Measurements from ENCODE around the gene SNN.

SNN gene

DNA sequence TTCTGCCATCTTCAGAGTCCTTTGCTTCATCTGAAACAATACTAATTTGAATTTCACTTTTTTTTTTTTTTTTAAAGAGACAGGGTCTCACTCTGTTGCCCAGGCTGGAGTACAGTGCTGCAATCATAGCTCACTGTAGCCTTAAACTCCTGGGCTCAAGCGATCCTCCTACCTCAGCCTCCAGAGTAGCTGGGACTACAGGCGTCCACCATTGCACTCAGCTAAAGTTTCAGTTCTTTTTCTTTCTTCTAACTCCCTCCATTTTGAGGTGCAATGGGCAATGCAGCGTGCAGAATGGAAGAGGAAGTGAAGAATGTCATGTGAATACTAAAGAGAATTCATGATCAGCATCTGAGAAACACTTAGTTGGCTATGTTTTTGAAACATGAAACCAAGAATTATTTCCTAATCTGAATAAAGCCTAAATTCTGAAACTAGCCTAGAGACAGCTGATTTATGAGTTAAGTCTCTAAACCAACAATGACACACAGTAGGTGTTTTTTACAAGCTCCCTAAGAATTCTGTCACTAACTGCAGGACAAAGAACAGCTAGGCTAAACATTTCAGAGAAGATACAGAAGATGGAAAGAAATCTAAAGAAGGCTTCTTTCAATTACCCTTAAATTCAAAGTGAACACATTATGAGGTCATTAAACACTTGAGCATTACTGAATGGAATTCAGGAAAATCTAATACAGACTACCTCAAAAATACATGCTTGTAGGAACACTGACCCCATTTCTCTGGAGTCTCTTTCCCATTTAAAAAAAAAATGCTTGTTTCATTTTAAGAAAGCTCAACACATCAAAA, 21.0 kb downstream of the SNN start:
- Histone ChIP-seq H3K4me3 (replicated peaks; ENCODE audit: insufficient read depth, low read length) (no peak overlapping the region), H3K27ac (replicated peaks) (peak overlapping the region; percentile 39), H3K27me3 (ENCODE audit: insufficient read depth, poor library complexity, severe bottlenecking) (no peaks in the 10 kb centered on the region)
- no peak for TF ChIP-seq GABPA (IDR thresholded peaks at IDR 0.05; ENCODE audit: low read depth)
- TF ChIP-seq SPI1 (IDR thresholded peaks at IDR 0.05; ENCODE audit: borderline replicate concordance, low read depth), result peak; percentile 89
- DNase-seq (ENCODE audit: low read depth in 1 of 2, low spot score in 1 of 2), result peak in 1 of 2 experiments; percentile 31

GRCh38 chr16:11691235-11691634, 23.0 kb downstream of the SNN start:
- TF ChIP-seq POLR2AphosphoS5 (IDR thresholded peaks at IDR 0.05; ENCODE audit: low read depth) (no peak), SPI1 (IDR thresholded peaks at IDR 0.05; ENCODE audit: borderline replicate concordance, low read depth) (no peak), GABPA (IDR thresholded peaks at IDR 0.05; ENCODE audit: low read depth) (no peak)
- TF ChIP-seq, protein P1, sequence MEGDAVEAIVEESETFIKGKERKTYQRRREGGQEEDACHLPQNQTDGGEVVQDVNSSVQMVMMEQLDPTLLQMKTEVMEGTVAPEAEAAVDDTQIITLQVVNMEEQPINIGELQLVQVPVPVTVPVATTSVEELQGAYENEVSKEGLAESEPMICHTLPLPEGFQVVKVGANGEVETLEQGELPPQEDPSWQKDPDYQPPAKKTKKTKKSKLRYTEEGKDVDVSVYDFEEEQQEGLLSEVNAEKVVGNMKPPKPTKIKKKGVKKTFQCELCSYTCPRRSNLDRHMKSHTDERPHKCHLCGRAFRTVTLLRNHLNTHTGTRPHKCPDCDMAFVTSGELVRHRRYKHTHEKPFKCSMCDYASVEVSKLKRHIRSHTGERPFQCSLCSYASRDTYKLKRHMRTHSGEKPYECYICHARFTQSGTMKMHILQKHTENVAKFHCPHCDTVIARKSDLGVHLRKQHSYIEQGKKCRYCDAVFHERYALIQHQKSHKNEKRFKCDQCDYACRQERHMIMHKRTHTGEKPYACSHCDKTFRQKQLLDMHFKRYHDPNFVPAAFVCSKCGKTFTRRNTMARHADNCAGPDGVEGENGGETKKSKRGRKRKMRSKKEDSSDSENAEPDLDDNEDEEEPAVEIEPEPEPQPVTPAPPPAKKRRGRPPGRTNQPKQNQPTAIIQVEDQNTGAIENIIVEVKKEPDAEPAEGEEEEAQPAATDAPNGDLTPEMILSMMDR (IDR thresholded peaks at IDR 0.05; ENCODE audit: insufficient read depth, low read length), result no peak
- TF ChIP-seq, protein P2, sequence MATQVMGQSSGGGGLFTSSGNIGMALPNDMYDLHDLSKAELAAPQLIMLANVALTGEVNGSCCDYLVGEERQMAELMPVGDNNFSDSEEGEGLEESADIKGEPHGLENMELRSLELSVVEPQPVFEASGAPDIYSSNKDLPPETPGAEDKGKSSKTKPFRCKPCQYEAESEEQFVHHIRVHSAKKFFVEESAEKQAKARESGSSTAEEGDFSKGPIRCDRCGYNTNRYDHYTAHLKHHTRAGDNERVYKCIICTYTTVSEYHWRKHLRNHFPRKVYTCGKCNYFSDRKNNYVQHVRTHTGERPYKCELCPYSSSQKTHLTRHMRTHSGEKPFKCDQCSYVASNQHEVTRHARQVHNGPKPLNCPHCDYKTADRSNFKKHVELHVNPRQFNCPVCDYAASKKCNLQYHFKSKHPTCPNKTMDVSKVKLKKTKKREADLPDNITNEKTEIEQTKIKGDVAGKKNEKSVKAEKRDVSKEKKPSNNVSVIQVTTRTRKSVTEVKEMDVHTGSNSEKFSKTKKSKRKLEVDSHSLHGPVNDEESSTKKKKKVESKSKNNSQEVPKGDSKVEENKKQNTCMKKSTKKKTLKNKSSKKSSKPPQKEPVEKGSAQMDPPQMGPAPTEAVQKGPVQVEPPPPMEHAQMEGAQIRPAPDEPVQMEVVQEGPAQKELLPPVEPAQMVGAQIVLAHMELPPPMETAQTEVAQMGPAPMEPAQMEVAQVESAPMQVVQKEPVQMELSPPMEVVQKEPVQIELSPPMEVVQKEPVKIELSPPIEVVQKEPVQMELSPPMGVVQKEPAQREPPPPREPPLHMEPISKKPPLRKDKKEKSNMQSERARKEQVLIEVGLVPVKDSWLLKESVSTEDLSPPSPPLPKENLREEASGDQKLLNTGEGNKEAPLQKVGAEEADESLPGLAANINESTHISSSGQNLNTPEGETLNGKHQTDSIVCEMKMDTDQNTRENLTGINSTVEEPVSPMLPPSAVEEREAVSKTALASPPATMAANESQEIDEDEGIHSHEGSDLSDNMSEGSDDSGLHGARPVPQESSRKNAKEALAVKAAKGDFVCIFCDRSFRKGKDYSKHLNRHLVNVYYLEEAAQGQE (IDR thresholded peaks at IDR 0.05; ENCODE audit: insufficient replicate concordance, low read depth), result no peak

GRCh38 chr16:11691771-11692170, 23.5 kb downstream of the SNN start:
- no peak overlapping the region for H3K4me3 ChIP-seq (replicated peaks; ENCODE audit: insufficient read depth, low read length)
- no peak overlapping the region for H3K27ac ChIP-seq (replicated peaks)
- H3K27me3 ChIP-seq (ENCODE audit: insufficient read depth, poor library complexity, severe bottlenecking), result no peaks in the 10 kb centered on the region
- no peak for TF ChIP-seq SPI1 (IDR thresholded peaks at IDR 0.05; ENCODE audit: borderline replicate concordance, low read depth)
- TF ChIP-seq, protein P1 (IDR thresholded peaks at IDR 0.05; ENCODE audit: insufficient read depth, low read length), result no peak
- no peak for TF ChIP-seq POLR2AphosphoS5 (IDR thresholded peaks at IDR 0.05; ENCODE audit: low read depth)
- TF ChIP-seq GABPA (IDR thresholded peaks at IDR 0.05; ENCODE audit: low read depth), result no peak
- TF ChIP-seq, protein P2 (IDR thresholded peaks at IDR 0.05; ENCODE audit: insufficient replicate concordance, low read depth), result no peak
- no peak for DNase-seq (ENCODE audit: low read depth in 1 of 2, low spot score in 1 of 2)

More at GRCh38 chr16:11691235-11691634, 23.0 kb downstream of the SNN start:
- Histone ChIP-seq H3K27ac (replicated peaks) (no peak overlapping the region), H3K4me3 (replicated peaks; ENCODE audit: insufficient read depth, low read length) (no peak overlapping the region), H3K27me3 (ENCODE audit: insufficient read depth, poor library complexity, severe bottlenecking) (no peaks in the 10 kb centered on the region)
- no peak for DNase-seq (ENCODE audit: low read depth in 1 of 2, low spot score in 1 of 2)

DNA sequence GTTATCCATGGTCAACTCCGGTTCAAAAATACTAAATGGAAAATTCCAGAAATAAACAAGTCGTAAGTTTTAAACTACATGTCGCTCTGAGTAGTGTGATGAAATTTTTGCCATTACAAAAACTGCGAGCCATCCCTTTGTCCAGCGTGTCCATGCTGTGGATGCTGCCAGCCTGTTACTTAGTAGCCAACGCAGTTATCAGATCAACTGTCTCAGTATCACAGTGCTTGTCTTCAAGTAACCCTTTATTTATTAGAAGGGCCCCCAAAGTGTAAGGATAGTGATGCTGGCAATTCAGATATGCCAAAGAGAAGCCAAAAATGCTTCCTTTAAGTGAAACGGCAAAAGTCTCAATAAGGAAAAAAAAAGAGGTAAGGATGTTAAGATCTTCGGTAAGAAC, 23.9 kb downstream of the SNN start:
- H3K4me3 ChIP-seq (replicated peaks; ENCODE audit: insufficient read depth, low read length), result no peak overlapping the region
- TF ChIP-seq, protein P2 (IDR thresholded peaks at IDR 0.05; ENCODE audit: insufficient replicate concordance, low read depth), result no peak
- TF ChIP-seq SPI1 (IDR thresholded peaks at IDR 0.05; ENCODE audit: borderline replicate concordance, low read depth) (no peak), POLR2AphosphoS5 (IDR thresholded peaks at IDR 0.05; ENCODE audit: low read depth) (no peak), GABPA (IDR thresholded peaks at IDR 0.05; ENCODE audit: low read depth) (no peak)
- TF ChIP-seq, protein P1 (IDR thresholded peaks at IDR 0.05; ENCODE audit: insufficient read depth, low read length), result no peak
- H3K27ac ChIP-seq (replicated peaks), result no peak overlapping the region
- no peaks in the 10 kb centered on the region for H3K27me3 ChIP-seq (ENCODE audit: insufficient read depth, poor library complexity, severe bottlenecking)
- DNase-seq (ENCODE audit: low read depth in 1 of 2, low spot score in 1 of 2), result no peak
